Activated T-helper 1 cell treated with anti-CD3 and anti-CD28 coated beads, Interleukin-12 subunit alpha, Interleukin-12 subunit beta, Interleukin-2, Interleukin-4 antibody, amounts not matched to agents 30 ng/mL and 10 ng/mL and 1 ng/mL, durations not matched to agents 14 hours and 24 hours and 36 hours (primary cell): ENCODE results near the gene ARL2BP. TPM values are rescaled to one million over a fixed set of nuclear protein-coding genes. Genes with fewer than 3 reads are reported as not detected.

Source experiments
- DNase-seq: peaks from one replicate; pipeline ENCODE4 v3.0.0; 2021; ENCODE audit warnings: low spot score
- H3K27ac Mint-ChIP-seq: one replicate; pipeline ENCODE4 v1.8.0; 2021; ENCODE audit warnings: mild to moderate bottlenecking, mixed read lengths
- H3K27me3 Mint-ChIP-seq: one replicate; pipeline ENCODE4 v1.8.0; 2022; ENCODE audit warnings: mild to moderate bottlenecking, moderate library complexity, mixed read lengths; ENCODE audit not compliant: insufficient read depth
- H3K36me3 Mint-ChIP-seq: one replicate; pipeline ENCODE4 v1.8.0; 2021; ENCODE audit warnings: low read depth, mixed read lengths
- H3K4me1 Mint-ChIP-seq: one replicate; pipeline ENCODE4 v1.8.0; 2021; ENCODE audit warnings: low read depth, mixed read lengths
- H3K4me3 Mint-ChIP-seq: one replicate; pipeline ENCODE4 v1.8.0; 2021; ENCODE audit warnings: mild to moderate bottlenecking, moderate library complexity, mixed read lengths
- H3K9me3 Mint-ChIP-seq: one replicate; pipeline ENCODE4 v1.8.0; 2021; ENCODE audit warnings: mixed read lengths
- intact Hi-C: fragments of 100-400 bp; cut with micrococcal nuclease; formaldehyde crosslinking; loops from one replicate; pipeline ENCODE4 v1.15.1; 2024
- total RNA-seq: library from RNA; stranded (reverse); gene quantifications from 2 replicates; pipeline ENCODE4 v1.2.3, GENCODE V29; 2022

ARL2BP gene
- total RNA-seq, 1 donor from 2014 or later: 29.7 TPM

DNA sequence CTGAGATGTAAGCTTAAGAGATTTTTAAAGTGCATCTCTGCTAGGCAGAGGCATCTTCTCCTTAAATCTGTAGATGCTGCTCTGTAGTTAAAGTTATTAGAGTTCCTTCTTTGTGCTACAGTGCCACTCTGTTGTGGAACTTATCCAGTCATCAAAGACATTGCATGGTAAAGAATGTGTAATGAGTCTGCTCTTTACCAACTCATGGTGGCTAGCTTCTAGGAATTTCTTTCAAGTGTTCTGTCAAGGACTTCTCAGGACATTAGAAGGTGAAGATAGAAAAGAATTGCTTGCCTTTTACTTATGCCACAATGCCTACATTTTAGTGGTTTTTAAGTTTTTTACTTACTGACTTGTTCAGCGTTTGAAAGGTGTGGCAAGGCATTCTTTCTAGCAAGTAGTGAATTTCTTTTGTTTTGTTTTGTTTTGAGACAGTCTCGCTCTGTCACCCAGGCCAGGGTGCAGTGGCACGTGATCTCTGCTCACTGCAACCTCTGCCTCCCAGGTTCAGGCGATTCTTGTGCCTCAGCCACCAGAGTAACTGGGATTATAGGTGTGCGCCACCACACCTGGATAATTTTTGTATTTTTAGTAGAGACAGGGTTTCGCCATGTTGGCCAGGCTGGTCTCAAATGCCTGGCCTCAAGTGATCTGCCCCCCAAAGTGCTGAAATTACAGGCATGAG, 20.3 kb upstream of the ARL2BP start:
- no peaks in the 10 kb centered on the region for H3K9me3 Mint-ChIP-seq
- H3K4me3 Mint-ChIP-seq: no peak overlapping the region
- no peak overlapping the region for H3K27ac Mint-ChIP-seq
- intact Hi-C loops: no loop called here
- DNase-seq: no peak
- no peaks in the 10 kb centered on the region for H3K4me1 Mint-ChIP-seq
- no peaks in the 10 kb centered on the region for H3K27me3 Mint-ChIP-seq
- peaks cover 52% of the 10 kb centered on the region for H3K36me3 Mint-ChIP-seq

DNA sequence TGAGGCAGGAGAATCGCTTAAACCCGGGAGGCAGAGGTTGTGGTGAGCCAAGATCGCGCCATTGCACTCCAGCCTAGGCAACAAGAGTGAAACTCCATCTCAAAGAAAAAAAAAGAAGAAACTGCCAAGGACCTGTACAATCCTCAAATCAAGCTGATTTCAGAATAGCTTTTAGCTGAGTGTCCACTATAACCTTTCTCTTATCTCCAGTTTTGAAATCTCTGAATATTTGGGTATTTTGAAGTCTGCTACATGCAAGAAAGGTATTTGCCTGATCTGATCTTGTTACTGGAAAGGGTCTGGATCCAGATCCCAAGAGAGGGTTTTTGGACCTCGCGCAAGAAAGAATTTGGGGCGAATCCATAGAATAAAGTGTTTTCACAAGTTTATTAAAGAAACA, 19.1 kb upstream of the ARL2BP start:
- H3K4me1 Mint-ChIP-seq: no peaks in the 10 kb centered on the region
- no peak overlapping the region for H3K27ac Mint-ChIP-seq
- H3K9me3 Mint-ChIP-seq: no peaks in the 10 kb centered on the region
- no peaks in the 10 kb centered on the region for H3K27me3 Mint-ChIP-seq
- no peak overlapping the region for H3K4me3 Mint-ChIP-seq
- peaks cover 45% of the 10 kb centered on the region for H3K36me3 Mint-ChIP-seq
- DNase-seq: no peak
- intact Hi-C loops: no loop called here

DNA sequence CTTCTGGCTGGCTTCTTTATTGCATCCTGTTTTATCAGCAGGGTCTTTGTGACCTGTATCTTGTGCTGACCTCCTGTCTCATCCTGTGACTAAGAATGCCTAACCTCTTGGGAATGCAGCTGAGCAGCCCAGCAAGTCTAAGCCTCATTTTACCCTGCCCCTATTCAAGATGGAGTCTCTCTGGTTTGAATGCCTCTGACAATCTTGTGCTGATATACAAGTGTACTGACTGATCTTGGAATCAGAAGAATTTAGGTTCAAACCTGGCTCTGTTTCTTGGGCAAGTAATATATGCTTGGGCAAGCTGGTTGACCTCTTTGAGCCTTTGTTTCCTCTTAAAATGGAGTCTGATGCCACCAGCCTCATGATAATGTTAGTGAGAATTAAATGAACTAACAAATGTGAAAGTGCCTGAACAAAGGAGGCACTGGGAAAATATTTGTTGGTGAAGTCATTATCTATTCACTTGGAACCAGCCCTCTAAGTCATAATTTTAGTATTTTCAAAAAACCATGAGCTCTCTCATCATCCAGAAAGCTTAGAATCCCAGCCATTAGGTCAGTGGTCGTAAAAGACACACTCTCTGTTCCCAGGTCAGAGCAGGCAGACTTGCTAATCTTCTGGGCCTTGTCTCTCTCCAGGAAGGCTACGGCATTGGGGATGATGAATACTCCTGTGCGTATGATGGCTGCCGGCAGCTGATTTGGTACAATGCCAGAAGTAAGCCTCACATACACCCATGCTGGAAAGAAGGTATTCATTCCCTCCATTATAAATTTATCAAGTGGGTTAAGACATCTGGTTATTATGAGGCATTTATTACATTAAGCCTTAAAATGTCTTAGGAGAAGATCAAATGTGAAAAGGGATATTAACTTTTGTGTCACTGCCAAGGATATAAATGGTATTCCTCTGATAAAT, 18.1 kb upstream of the ARL2BP start:
- Mint-ChIP-seq H3K4me3 (no peak overlapping the region), H3K9me3 (no peaks in the 10 kb centered on the region), H3K4me1 (no peaks in the 10 kb centered on the region), H3K36me3 (peaks cover 43% of the 10 kb centered on the region), H3K27ac (no peak overlapping the region), H3K27me3 (no peaks in the 10 kb centered on the region)
- DNase-seq: no peak
- intact Hi-C loops: no loop called here

DNA sequence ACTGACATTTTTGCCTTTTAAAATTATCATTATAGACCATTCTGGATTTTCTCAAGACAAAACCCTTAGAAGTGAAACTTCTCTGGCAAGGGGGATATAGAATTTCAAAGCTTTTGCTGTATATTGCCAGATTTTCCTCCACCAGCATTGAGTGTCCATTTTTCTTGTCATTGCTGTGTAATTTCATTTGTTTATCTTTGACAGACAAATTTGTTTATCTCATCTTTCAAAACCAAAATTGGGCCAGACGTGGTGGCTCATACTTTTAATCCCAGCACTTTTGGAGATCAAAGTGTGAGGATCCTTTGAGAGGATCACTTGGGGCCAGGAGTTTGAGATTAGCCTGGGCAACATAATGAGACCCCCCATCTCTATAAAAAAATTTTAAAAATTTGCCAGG, 16.0 kb upstream of the ARL2BP start:
- Mint-ChIP-seq H3K36me3 (peaks cover 38% of the 10 kb centered on the region), H3K9me3 (no peaks in the 10 kb centered on the region), H3K27ac (no peak overlapping the region), H3K27me3 (no peaks in the 10 kb centered on the region), H3K4me1 (no peaks in the 10 kb centered on the region), H3K4me3 (no peak overlapping the region)
- intact Hi-C loops: no loop called here
- no peak for DNase-seq

DNA sequence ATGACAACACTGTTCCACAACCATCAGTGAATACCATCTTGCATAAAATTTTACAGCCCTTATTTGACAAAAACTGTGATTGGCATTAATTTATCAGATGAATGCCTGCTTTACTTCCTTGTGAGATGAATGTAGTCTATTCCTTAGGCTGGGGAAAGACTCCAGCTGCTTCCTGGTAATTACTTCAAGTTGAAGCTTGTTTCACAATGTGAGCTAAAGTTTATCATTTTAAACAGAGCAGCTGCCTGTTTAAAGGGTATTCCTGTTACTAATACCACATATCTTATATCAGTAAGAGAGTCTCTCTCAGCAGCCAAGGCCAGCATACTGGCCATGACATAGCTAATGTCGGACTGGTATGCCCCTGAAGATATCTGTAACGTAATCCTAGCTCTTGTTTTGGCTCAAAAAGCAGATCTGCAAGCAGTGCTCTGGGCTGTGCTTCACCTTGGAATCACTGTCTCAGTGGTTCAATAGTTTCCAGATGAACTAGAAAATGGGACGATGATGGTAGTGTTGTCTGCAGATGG, 13.2 kb upstream of the ARL2BP start:
- H3K4me1 Mint-ChIP-seq: peaks cover 11% of the 10 kb centered on the region
- intact Hi-C loops: no loop called here
- H3K27ac Mint-ChIP-seq: no peak overlapping the region
- no peaks in the 10 kb centered on the region for H3K27me3 Mint-ChIP-seq
- H3K9me3 Mint-ChIP-seq: no peaks in the 10 kb centered on the region
- DNase-seq: no peak
- H3K4me3 Mint-ChIP-seq: no peak overlapping the region
- peaks cover 44% of the 10 kb centered on the region for H3K36me3 Mint-ChIP-seq

DNA sequence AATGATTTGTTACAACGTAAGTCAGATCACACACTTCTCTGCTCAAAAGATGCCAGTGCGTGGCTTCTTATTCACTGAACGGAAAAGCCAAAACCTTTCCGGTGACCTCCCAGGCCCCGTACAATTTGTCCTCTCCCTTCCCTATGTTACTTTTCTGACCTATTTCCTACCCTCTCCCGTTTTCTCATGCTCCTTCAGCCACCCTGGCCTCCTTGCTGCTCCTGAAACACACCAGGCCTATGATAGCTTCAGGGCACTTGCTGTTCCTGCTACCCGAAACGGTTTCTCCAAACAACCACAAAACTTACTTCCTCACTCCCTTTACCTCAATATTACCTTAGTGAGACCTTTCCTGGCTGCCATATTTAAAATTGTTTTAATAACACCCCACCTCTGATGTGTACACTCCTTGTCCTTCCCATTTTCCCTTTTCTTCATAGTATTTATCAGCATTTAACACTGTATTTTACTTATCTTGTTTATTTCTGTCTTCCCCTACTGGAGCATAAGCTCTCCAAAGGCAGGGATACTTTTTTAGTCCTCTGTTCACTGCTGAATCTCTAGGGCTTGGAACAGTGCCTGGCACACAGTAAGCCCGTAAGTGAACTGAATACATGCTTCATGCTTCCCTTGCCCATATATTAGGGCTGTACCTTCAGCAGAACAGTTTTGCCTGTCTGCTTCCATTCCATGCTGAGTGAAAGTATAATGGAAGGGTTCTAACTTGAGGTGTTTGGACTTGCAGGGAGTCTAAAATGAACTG, 10.9 kb upstream of the ARL2BP start:
- Mint-ChIP-seq H3K9me3 (no peaks in the 10 kb centered on the region), H3K4me3 (no peak overlapping the region), H3K36me3 (peaks cover 44% of the 10 kb centered on the region), H3K4me1 (peaks cover 11% of the 10 kb centered on the region), H3K27ac (no peak overlapping the region), H3K27me3 (no peaks in the 10 kb centered on the region)
- intact Hi-C loops: no loop called here
- DNase-seq: no peak

DNA sequence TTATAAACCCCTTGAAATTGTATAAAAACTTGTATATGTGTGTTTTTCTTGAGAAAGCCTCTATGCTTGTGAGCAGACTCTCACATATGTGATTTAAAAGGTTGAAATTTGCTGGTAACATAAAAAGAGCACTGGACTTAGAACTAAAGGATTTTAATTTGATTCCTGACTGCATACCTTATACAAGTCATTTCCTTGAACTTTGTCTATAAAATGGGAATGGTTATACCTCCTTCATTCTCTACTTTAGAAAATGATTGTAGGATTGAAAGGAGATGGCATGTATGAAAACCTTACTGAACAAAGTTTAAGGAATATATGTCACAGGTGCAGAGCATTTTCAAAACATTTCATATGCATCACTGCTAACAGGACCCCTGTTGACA, 10.4 kb upstream of the ARL2BP start:
- Mint-ChIP-seq H3K4me3 (no peak overlapping the region), H3K27ac (no peak overlapping the region), H3K36me3 (peaks cover 46% of the 10 kb centered on the region), H3K27me3 (no peaks in the 10 kb centered on the region), H3K4me1 (peaks cover 11% of the 10 kb centered on the region), H3K9me3 (no peaks in the 10 kb centered on the region)
- intact Hi-C loops: no loop called here
- DNase-seq: no peak

DNA sequence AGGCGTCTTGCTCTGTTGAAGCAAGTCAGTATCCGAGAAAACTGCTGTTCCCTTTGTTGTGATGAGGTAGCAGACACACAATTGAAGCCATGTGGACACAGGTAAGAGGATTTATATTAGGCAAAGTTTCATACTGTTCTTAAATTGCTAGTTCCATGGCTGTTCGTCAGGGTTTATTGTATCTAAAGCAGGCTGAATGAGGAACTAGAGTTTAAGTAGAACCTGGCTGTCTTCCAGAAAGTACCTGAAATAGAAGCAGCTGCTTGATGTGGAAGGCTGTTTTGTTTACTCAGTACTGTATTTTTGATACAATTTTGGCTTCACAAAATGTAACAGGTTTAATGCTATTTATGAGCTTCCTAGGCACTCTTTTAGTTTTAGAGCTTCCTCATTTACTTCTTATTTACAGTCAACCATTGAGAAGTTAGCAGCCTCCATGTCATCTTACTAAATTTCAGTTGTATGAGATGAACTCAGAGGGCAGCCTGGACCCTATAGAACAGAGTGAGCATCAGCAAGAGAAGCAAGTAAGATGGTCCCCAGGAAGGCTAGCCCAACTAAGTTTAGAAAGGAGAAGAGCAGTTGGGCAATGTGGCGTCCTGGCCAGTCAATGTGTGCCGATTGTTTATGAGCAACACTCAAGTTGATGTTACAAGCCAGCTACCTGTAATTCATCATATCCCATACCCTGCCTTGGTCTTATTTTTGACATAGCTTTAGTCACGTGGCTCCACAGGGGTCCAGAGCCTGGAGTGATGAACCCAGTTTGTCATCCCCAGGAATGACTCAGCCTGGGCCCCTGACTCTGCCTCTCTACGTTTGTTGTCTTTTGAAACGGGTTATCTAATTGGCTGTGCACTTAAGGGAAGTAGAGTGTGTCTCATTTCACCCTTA, 9.7 kb upstream of the ARL2BP start:
- Mint-ChIP-seq H3K36me3 (peaks cover 44% of the 10 kb centered on the region), H3K9me3 (no peaks in the 10 kb centered on the region), H3K4me1 (peaks cover 11% of the 10 kb centered on the region), H3K27ac (no peak overlapping the region), H3K27me3 (no peaks in the 10 kb centered on the region), H3K4me3 (no peak overlapping the region)
- intact Hi-C loops: no loop called here
- DNase-seq: no peak

DNA sequence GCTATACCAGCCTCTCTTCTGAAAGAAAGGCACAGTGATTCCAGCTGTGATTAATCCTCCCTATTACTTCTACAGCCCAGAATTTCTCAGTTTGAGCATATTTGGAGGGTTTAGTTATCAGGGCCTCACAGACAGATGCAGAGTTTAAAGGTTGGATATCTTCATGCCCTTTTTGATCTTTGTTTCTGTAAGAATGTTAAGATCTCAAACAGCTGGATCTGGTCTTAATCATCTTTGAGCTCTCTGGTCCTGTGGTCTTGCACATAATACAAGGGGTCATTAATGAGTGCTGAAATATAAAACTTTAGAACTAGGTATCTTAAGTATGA, 9.1 kb upstream of the ARL2BP start:
- Mint-ChIP-seq H3K4me3 (no peak overlapping the region), H3K27me3 (no peaks in the 10 kb centered on the region), H3K27ac (peak overlapping the region; percentile 11), H3K9me3 (no peaks in the 10 kb centered on the region), H3K4me1 (peaks cover 11% of the 10 kb centered on the region), H3K36me3 (peaks cover 43% of the 10 kb centered on the region)
- intact Hi-C loops: no loop called here
- DNase-seq: no peak

DNA sequence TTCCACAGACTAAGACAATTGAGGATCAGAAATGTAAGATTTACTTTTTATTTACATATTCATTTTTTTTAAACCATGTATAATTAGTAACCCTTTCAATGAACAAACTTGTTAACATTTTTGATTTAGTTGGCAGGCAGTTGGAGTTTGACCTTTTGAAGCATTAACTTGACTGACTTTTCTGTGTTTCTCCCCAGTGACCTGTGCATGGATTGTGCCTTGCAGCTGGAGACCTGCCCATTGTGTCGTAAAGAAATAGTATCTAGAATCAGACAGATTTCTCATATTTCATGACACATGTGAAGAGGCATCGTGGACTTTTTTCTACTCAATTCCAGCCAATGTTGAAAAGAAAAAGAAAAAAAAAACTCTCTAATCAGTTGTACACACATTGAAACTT, 6.4 kb upstream of the ARL2BP start:
- peaks cover 11% of the 10 kb centered on the region for H3K4me1 Mint-ChIP-seq
- H3K9me3 Mint-ChIP-seq: no peaks in the 10 kb centered on the region
- DNase-seq: no peak
- peaks cover 32% of the 10 kb centered on the region for H3K36me3 Mint-ChIP-seq
- H3K4me3 Mint-ChIP-seq: no peak overlapping the region
- H3K27me3 Mint-ChIP-seq: no peaks in the 10 kb centered on the region
- H3K27ac Mint-ChIP-seq: no peak overlapping the region
- intact Hi-C loops: no loop called here

DNA sequence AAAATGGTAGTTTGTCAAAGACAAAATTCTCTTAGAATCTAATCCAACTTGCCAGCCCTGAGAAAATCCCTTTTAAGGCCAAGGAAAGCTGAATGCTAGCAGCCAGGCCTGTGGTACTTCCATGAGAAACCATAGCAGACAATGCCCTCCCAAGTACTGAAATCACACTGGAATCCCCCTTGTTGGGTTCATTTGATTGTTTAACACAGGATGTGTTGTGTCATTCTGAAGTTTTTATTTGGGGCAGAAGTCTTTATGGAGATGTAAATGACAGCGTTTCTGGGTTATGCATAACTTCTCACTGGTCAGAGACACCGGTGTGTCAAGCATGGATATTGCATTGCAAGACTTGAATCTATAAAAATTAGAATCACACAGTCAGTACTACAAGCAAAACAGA, 6.0 kb upstream of the ARL2BP start:
- DNase-seq: no peak
- peaks cover 29% of the 10 kb centered on the region for H3K36me3 Mint-ChIP-seq
- H3K27me3 Mint-ChIP-seq: no peaks in the 10 kb centered on the region
- no peak overlapping the region for H3K27ac Mint-ChIP-seq
- no peak overlapping the region for H3K4me3 Mint-ChIP-seq
- H3K9me3 Mint-ChIP-seq: no peaks in the 10 kb centered on the region
- intact Hi-C loops: no loop called here
- H3K4me1 Mint-ChIP-seq: peaks cover 12% of the 10 kb centered on the region

DNA sequence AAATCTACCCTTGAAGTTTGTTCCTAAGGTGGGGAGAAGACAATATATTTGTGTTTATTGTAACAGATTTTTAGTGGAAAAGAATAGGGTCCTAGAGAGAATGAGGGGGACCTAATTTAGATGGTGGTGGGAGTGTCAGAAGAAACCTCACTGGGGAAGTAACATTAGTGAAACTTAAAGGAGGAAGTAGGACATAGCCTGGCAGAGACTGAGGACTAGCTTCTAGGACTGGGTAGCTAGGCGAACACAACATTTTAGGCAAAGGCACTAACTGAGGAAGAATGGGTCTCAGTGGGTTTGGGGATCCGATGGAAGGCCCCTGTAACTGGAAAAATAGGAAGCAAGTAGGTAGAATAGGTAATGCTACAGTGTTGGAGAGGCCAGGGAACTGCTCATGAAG, 4.2 kb upstream of the ARL2BP start:
- Mint-ChIP-seq H3K27me3 (no peaks in the 10 kb centered on the region), H3K27ac (no peak overlapping the region)

More for the DNA sequence above, 4.2 kb upstream of the ARL2BP start:
- no peaks in the 10 kb centered on the region for H3K9me3 Mint-ChIP-seq
- H3K4me1 Mint-ChIP-seq: peaks cover 19% of the 10 kb centered on the region
- DNase-seq: no peak
- H3K36me3 Mint-ChIP-seq: peaks cover 25% of the 10 kb centered on the region
- intact Hi-C loops: no loop called here
- no peak overlapping the region for H3K4me3 Mint-ChIP-seq
